GM12874 (cell line): Measurements from ENCODE around the gene DALRD3.

Experiments
- TF ChIP-seq, protein P1 (sequence below): IDR thresholded peaks from 2 replicates; pipeline ENCODE4 v1.5.1; 2011; ENCODE audit warnings: low read depth, mild to moderate bottlenecking, control low read depth, low read length, moderate library complexity; ENCODE audit not compliant: insufficient read depth

Gene DALRD3

DNA sequence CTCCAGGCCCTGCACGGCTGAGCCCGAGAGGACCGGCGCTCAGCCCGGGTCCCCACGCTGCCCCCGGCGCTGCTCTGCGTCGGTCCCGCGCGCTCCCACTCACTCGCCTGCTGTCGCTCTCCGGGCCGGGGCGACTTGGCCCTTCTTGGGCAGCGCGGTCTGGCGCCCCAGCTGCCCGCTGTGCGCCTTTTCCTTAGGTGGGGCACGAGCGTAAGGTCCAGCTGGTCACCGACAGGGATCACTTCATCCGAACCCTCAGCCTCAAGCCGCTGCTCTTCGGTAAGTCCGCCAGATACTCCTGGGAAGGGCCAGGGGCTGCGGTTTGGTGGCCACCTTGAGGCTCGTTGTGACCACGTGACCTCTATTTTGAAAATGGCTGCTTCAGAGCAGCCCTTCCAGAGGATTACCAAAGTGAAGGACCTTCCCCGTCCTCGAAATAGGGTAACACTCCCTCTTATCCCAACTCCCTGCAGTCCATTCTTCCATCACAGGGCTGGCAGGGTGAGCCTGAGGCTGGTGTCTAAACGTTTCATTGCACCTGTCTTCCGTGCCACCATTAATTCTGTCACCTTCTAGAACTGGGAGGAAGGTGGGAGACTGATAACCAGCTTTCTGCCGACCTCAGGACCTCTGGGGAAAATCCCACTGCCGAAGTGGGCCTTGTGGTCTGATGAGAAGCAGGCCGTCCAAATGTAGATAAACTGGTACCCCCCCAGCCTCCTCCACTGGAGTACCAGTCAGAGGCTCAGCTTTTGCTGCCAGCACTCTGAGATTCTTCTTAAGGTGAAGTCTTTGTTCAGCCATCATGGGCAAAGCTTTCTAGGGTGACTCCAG lies 27.5 kb downstream of the DALRD3 start:
- TF ChIP-seq, protein P1, sequence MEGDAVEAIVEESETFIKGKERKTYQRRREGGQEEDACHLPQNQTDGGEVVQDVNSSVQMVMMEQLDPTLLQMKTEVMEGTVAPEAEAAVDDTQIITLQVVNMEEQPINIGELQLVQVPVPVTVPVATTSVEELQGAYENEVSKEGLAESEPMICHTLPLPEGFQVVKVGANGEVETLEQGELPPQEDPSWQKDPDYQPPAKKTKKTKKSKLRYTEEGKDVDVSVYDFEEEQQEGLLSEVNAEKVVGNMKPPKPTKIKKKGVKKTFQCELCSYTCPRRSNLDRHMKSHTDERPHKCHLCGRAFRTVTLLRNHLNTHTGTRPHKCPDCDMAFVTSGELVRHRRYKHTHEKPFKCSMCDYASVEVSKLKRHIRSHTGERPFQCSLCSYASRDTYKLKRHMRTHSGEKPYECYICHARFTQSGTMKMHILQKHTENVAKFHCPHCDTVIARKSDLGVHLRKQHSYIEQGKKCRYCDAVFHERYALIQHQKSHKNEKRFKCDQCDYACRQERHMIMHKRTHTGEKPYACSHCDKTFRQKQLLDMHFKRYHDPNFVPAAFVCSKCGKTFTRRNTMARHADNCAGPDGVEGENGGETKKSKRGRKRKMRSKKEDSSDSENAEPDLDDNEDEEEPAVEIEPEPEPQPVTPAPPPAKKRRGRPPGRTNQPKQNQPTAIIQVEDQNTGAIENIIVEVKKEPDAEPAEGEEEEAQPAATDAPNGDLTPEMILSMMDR: no peak

DNA sequence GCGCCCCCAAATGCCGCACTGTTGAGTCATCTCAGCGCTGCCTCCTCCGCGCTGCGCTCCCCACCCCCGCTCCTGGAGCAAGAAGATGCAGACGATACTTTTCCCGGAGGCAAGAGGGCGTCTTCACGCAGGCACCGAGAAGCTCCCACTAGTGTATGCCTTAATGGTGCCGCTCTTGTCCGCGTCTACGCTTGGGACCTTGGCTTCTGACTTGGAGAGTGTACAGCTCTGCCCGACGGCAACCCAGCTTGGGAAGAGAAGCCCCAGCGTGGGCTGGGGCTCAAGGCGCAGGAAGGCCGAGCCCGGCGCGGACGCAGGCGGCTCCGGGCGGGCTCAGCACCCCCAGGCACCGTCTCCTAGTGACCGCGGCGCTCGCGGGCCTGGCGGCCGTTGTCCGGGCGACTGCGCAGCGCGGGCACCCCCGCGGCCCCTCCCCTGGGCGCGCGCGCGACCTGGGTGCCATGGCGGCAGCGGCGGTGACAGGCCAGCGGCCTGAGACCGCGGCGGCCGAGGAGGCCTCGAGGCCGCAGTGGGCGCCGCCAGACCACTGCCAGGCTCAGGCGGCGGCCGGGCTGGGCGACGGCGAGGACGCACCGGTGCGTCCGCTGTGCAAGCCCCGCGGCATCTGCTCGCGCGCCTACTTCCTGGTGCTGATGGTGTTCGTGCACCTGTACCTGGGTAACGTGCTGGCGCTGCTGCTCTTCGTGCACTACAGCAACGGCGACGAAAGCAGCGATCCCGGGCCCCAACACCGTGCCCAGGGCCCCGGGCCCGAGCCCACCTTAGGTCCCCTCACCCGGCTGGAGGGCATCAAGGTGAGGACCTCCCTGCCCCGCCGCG lies 28.4 kb downstream of the DALRD3 start, which contains the start of gene P4HTM:
Gene P4HTM, plus strand, starts transcription at position 446 of the 840 bp plus-strand sequence. Its CDS starts 16 bp downstream, at position 462.
- TF ChIP-seq, protein P1: peak; percentile 23; the same call in 1 of the 2 replicates

DNA sequence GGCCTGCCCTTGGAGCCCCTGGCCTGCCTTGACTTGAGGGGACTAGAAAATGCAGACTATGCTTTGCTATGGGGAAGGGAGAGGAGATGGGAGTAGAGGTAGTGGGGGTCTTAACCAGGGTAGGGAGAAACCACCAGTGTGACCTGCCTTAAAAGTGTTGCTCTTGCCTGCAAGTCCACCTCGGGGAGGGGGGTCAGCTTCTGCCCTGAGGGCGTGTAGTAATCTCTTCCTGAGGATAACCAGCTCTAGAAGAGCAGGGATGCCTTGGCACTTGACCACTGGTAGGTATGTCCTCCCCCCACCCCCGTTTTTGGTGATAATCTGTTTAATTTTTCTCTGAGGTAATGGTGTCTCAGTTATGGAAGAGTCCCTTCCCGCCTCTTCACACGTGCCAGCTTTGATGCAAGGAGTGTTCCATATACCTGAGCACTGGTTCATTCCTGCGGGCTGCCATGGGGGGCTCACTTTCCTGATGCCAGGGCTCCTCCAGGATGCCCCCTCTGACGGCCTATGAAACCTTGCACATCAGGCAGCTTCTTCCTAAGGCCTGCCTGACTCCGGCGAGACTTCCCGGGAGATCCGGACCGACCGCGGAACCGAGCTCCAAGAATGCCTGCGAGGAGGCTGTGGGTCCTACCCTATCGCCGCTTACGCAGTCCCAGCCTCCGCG lies 29.1 kb downstream of the DALRD3 start:
- TF ChIP-seq, protein P1: no peak

DNA sequence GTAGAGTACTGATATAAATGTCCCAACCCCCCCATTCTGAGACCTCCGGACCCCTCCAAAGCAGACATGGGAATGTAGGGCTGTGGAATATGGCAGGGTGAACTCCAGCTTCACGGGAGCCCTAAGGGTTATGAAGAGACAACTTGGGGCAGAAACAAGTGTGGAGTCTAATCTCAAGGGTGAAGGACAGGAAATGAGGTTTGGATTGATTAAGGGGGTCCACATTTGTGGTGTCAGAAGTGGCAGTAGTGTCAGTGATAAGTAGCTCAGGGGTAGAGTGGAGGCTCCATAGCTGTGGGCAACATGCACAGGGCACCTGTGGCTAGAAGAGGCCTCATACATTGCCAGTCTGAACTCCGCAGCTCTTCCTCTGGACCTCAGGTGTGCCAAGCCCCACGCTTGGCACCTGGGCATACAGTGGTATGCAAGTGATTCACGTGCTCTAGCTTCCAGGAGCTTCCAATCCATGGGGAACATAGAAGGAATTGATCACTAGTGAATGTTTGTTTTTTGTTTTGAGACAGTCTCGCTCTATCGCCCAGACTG lies 32.5 kb downstream of the DALRD3 start:
- TF ChIP-seq, protein P1: no peak

DNA sequence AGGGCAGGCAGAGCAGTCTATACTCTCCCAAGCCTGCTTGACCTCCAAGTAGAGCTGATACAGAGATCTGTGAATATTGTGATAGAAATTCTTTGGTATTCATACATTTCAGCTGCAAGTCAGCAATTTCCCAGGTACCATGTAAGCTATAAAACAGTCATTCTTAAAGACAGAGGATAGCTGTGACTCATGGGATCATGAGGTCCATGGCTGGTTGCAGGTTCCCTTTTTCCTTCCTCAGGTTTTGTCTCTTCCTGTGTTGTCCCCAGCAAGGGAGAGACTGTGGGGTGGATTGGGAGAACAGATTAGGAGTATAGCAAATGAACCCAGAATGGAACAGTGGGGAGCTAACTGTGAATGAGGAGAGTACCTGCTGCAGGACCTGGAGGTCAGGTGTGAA lies 33.7 kb downstream of the DALRD3 start:
- TF ChIP-seq, protein P1: no peak

DNA sequence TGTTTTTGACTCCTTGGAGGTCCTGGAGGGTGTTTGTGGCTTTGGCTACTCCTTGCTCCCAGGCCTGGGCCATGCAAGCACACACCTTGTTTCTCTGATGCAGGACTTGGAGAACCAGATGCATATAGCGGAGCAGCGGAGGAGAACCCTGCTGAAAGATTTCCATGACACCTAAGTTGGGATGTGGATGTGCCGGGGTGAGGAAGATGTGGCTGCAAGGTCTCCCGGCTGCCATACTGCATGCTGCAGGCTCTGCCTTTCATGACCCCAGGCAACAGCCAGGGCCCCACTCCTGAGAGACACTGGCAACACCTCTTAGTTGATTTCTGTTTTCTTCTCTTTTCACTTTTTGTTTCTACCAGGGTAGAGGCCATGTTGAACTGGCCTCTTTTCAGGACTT lies 35.3 kb downstream of the DALRD3 start:
- TF ChIP-seq, protein P1: no peak
